Stimulated activated CD8-positive, alpha-beta memory T cell treated with anti-CD3 and anti-CD28 coated beads, Interleukin-15, amount 100 ng/mL, for 1 hour (primary cell): ENCODE results near the gene TGM2.

Experiments
- DNase-seq: peaks from one replicate; pipeline ENCODE4 v3.0.0-alpha.2; 2020; ENCODE audit warnings: low read depth

The TGM2 gene

GRCh38 chr20:38091441-38092216 is 73.4 kb downstream of the TGM2 start:
- DNase-seq, result no peak

- no peak for DNase-seq
These were observed 75.0 kb downstream of the TGM2 start for GRCh38 chr20:38090061-38090460.

DNA sequence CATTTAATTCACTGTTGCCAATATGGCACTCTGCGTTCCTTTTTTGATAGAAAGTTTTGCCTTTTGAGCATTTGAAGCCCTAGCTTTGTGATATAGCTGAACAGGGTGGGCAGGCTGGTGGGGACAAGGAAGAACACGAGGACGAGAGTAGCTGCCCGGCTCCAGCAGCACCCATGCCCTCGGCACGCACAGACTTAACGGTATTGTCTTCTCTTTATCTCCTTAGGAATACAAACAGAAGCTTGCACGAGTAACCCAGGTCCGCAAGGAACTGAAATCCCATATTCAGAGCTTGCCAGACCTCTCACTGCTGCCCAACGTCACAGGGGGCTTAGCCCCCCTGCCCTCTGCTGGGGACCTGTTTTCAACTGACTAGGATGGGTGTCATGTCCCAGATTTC is 75.6 kb downstream of the TGM2 start:
- DNase-seq, result no peak

- no peak for DNase-seq
These were observed 80.0 kb downstream of the TGM2 start for GRCh38 chr20:38085026-38085425.

DNA sequence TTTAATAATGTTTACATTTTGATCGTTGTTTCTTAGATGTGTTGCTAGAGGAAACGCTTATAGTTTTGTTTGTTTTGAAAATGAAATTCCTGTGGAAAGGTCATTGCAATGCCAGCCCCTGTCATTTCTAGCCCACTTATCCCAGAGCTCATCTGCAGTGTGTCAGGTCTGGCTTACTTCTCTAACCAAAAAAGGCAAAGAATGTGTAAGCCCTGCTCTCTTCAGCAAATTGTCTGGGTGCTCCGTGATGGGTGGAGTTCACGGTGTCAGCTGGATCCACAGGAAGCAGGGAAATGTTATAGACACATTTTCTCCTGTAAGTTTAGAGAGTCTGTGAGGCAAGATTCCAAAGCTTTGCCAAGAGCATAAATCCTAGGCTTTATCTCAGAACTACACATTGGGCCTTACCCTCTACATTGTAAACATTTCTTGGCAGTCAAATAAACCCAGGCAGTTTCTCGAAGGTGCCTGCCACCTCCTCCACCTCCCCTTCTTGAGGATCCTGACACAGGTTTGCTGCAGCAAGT is 80.6 kb downstream of the TGM2 start:
- no peak for DNase-seq

DNA sequence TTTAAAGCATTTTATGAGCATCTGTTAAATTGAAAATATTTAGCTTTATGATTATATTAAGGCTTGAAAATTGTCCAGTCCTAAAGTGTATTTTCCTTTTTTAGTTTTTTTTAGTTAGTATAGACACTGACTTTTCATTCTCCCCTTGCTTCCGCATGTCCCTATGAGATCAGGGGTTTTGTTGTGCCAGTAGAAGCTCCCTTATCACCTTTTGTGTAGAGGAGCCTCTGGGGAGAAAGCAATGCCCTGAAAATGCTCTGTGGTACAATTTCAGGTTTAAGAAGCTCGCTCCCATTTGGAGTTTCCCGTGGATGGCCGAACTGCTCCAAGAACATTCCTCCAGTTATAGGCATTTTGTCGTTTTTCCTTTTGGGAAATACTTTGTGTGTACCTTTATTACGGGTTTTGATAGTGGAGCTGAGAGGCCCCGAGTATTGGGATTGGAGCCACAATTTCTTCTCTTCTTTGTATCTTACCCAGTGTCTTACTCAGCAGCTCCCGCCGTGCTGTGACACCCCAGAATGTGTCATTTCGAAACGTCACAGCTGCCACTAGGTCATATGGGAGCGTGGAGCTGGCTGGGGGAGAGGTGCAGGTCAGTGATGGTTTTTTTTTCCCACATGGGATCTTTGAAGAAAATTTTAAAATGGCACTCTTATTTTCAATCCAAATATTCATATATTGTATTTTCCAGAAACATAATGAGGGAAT is 81.6 kb downstream of the TGM2 start:
- DNase-seq, result no peak

GRCh38 chr20:38082894-38083293 is 82.2 kb downstream of the TGM2 start:
- DNase-seq, result no peak

- DNase-seq, result no peak
These were observed 83.5 kb downstream of the TGM2 start for GRCh38 chr20:38081575-38081974.

GRCh38 chr20:38079353-38079752 is 85.7 kb downstream of the TGM2 start:
- no peak for DNase-seq

- no peak for DNase-seq
These were observed 87.0 kb downstream of the TGM2 start for GRCh38 chr20:38078084-38078483.
